Measurements from ENCODE around the gene TTBK1. TPM values are rescaled to one million over a fixed set of nuclear protein-coding genes. Genes with fewer than 3 reads are reported as not detected.

TTBK1 gene
- total and polyA plus RNA-seq, 2 of the 4 experiments (the other 2 are of a cell fraction) = 0.02 TPM; not detected in 1

DNA sequence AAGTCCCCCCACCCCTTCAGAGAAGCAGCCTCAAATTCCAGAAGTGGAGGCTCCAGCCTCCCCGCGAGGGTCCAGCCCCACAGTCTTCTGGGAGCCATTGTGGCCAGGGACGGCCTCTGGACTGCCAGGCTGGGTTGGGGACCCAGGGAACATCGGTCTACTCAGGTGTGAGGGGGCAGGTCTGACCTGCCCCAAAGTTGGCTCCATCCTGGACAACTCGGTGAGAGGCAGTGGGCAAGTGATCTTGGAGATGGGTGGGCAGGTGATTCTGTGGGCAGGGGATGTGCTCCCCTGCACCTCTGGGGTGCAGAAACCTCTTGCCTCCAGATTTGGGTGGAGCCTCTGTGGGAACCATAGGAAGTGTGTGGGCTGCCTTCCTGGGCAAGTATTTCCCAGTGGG lies 42.6 kb downstream of the TTBK1 start:
- ChIA-PET CTCF (no interaction called here), POLR2A (ENCODE audit: unreplicated experiment) (no interaction called here)
- in situ Hi-C loops (cut with MboI; ENCODE audit: low sequenced_read_pairs) = no loop called here

More for the DNA sequence above, 42.6 kb downstream of the TTBK1 start:
- intact Hi-C loops (cut with micrococcal nuclease) = no loop called here
- WGBS, 2 experiments (ENCODE audit: extremely low coverage in 2 of 2, insufficient read length in 1 of 2) = 90% methylated on average over 2 of the region's 5 CpGs; no CpG with 5 or more reads in 1 of the 2 experiments
- Histone ChIP-seq H2BK5ac (ENCODE audit: low read depth, low read length, poor library complexity, severe bottlenecking) (no peak overlapping the region), H3K79me1 (ENCODE audit: low read depth in 1 of 2, low read length in 2 of 2) (no peaks in the 10 kb centered on the region), H2AK9ac (replicated peaks; ENCODE audit: low read depth, low read length, poor library complexity) (no peak overlapping the region), H4K8ac (ENCODE audit: low read depth in 2 of 2, low read length in 2 of 2) (no peak overlapping the region), H4K91ac (ENCODE audit: insufficient read depth, low read depth, low read length) (no peak overlapping the region), H4K5ac (ENCODE audit: low read depth, low read length) (no peak overlapping the region), H3K4me3 (ENCODE audit: insufficient read depth, low read depth, low read length) (no peak overlapping the region), H3K9ac (ENCODE audit: low read depth, low read length) (no peak overlapping the region), H2BK15ac (ENCODE audit: low read depth, low read length) (no peak overlapping the region), H2BK20ac (ENCODE audit: low read depth, low read length) (no peak overlapping the region), H3K23ac (ENCODE audit: low read depth, low read length) (no peak overlapping the region), H3K18ac (ENCODE audit: low read depth, low read length) (no peak overlapping the region), H3K27ac (ENCODE audit: insufficient read depth, low read length) (no peak overlapping the region), H3K14ac (replicated peaks; ENCODE audit: low read depth, low read length) (no peak overlapping the region), H2BK120ac (ENCODE audit: low read depth, low read length) (no peak overlapping the region), H3K9me1 (ENCODE audit: insufficient read depth, low read length) (no peaks in the 10 kb centered on the region), H3K9me3 (ENCODE audit: control insufficient read depth, insufficient read depth, low read length) (no peaks in the 10 kb centered on the region), H3K36me3 (ENCODE audit: control insufficient read depth, insufficient read depth, low read length) (no peaks in the 10 kb centered on the region), H3K27me3 (ENCODE audit: control insufficient read depth, insufficient read depth, low read length) (peaks cover 39% of the 10 kb centered on the region), H3K4me1 (ENCODE audit: control insufficient read depth, insufficient read depth, low read length) (no peaks in the 10 kb centered on the region), H2AK5ac (ENCODE audit: low read depth, low read length) (no peak overlapping the region), H2AFZ (replicated peaks; ENCODE audit: low read length, poor library complexity) (no peak overlapping the region), H3K4me2 (ENCODE audit: low read depth, low read length) (no peak overlapping the region), H4K20me1 (ENCODE audit: insufficient read depth, low read length) (no peaks in the 10 kb centered on the region), H3K56ac (ENCODE audit: extremely low read depth, insufficient read depth, low read length) (no peak overlapping the region), H3K4ac (ENCODE audit: low read depth, low read length) (no peak overlapping the region)
- BruUV-seq (replicated peaks) = no TSS peak
- dilution Hi-C loops (cut with HindIII; ENCODE audit: low sequenced_read_pairs, unreplicated experiment) = no loop called here
- no peak for ATAC-seq (ENCODE audit: low read depth)
- DNase-seq = no peak
- TF ChIP-seq, protein P1, sequence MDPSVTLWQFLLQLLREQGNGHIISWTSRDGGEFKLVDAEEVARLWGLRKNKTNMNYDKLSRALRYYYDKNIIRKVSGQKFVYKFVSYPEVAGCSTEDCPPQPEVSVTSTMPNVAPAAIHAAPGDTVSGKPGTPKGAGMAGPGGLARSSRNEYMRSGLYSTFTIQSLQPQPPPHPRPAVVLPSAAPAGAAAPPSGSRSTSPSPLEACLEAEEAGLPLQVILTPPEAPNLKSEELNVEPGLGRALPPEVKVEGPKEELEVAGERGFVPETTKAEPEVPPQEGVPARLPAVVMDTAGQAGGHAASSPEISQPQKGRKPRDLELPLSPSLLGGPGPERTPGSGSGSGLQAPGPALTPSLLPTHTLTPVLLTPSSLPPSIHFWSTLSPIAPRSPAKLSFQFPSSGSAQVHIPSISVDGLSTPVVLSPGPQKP (IDR thresholded peaks at IDR 0.05; ENCODE audit: borderline replicate concordance, low read depth, low read length) = no peak
- TF ChIP-seq, protein P2, sequence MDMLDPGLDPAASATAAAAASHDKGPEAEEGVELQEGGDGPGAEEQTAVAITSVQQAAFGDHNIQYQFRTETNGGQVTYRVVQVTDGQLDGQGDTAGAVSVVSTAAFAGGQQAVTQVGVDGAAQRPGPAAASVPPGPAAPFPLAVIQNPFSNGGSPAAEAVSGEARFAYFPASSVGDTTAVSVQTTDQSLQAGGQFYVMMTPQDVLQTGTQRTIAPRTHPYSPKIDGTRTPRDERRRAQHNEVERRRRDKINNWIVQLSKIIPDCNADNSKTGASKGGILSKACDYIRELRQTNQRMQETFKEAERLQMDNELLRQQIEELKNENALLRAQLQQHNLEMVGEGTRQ (IDR thresholded peaks at IDR 0.05; ENCODE audit: low read depth, low read length) = no peak
- no peak for TF ChIP-seq SMC3 (IDR thresholded peaks at IDR 0.05; ENCODE audit: low read depth, low read length)
- no peak for TF ChIP-seq MAZ (IDR thresholded peaks at IDR 0.05; ENCODE audit: borderline replicate concordance, low read depth, low read length)
- TF ChIP-seq, protein P3, sequence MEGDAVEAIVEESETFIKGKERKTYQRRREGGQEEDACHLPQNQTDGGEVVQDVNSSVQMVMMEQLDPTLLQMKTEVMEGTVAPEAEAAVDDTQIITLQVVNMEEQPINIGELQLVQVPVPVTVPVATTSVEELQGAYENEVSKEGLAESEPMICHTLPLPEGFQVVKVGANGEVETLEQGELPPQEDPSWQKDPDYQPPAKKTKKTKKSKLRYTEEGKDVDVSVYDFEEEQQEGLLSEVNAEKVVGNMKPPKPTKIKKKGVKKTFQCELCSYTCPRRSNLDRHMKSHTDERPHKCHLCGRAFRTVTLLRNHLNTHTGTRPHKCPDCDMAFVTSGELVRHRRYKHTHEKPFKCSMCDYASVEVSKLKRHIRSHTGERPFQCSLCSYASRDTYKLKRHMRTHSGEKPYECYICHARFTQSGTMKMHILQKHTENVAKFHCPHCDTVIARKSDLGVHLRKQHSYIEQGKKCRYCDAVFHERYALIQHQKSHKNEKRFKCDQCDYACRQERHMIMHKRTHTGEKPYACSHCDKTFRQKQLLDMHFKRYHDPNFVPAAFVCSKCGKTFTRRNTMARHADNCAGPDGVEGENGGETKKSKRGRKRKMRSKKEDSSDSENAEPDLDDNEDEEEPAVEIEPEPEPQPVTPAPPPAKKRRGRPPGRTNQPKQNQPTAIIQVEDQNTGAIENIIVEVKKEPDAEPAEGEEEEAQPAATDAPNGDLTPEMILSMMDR (conservative IDR thresholded peaks at IDR 0.05; ENCODE audit: low read depth, low read length) = no peak
- no peak for TF ChIP-seq MAFK (IDR thresholded peaks at IDR 0.05; ENCODE audit: low read depth, low read length)
- TF ChIP-seq CHD1 (IDR thresholded peaks at IDR 0.05; ENCODE audit: low read depth, low read length) = no peak
- no peak for TF ChIP-seq NFE2L2 (IDR thresholded peaks at IDR 0.05; ENCODE audit: low read depth, low read length)
- no peak for TF ChIP-seq POLR2A (IDR thresholded peaks at IDR 0.05; ENCODE audit: low read depth, low read length)
- no peak for TF ChIP-seq MXI1 (IDR thresholded peaks at IDR 0.05; ENCODE audit: borderline replicate concordance, low read depth, low read length)
- TF ChIP-seq FOS (IDR thresholded peaks at IDR 0.05; ENCODE audit: low read depth, low read length) = no peak
- no peak for TF ChIP-seq RAD21 (IDR thresholded peaks at IDR 0.05; ENCODE audit: low read length)
- TF ChIP-seq BHLHE40 (IDR thresholded peaks at IDR 0.05; ENCODE audit: low read depth, low read length) = no peak
- TF ChIP-seq RFX5 (IDR thresholded peaks at IDR 0.05; ENCODE audit: low read depth, low read length) = no peak
